Measurements from ENCODE around the gene CNNM4. TPM values are rescaled to one million over a fixed set of nuclear protein-coding genes. Genes with fewer than 3 reads are reported as not detected.

The CNNM4 gene
- polyA plus RNA-seq, 1 of the 3 experiments (the other 2 are of a cell fraction), result 5.5 TPM

DNA sequence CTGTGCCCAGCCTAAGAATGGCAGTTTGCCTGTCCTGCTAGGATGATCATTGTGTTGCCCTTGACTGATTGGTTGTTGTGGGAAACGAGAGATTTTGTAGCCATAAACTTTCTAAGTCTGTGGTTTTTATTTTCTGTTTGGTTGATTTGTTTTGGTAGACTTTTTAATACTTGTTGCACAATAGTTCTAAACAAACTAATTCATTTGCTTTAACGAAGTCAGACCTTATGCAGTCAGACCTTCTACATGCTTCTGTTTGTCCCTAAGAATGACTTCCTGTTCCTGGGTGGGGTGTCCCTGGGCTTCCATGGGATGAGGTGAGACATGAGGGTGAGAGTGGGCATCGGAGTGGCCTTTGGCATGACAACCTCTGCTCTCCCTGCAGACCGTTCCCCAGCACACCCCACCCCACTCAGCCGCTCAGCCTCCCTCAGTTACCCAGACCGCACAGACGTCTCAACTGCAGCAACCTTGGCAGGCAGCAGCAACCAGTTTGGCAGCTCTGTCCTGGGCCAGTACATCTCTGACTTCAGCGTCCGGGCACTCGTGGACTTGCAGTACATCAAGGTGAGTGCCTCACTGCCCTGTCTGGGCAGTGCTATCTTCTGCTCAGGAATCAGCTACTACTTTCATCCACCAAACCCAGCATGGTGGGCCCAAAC lies 47.6 kb downstream of the CNNM4 start:
- no peaks in the 10 kb centered on the region for H4K20me1 ChIP-seq (ENCODE audit: insufficient read depth)
- H3K4me3 ChIP-seq (ENCODE audit: low read depth in 2 of 2, low read length in 1 of 2), result no peak overlapping the region
- WGBS (ENCODE audit: low lambda C conversion rate), result 91% methylated on average over 10 of the region's 10 CpGs
- TF ChIP-seq FOSL2 (IDR thresholded peaks at IDR 0.05; ENCODE audit: borderline replicate concordance, low read depth), result no peak
- TF ChIP-seq, protein P1, sequence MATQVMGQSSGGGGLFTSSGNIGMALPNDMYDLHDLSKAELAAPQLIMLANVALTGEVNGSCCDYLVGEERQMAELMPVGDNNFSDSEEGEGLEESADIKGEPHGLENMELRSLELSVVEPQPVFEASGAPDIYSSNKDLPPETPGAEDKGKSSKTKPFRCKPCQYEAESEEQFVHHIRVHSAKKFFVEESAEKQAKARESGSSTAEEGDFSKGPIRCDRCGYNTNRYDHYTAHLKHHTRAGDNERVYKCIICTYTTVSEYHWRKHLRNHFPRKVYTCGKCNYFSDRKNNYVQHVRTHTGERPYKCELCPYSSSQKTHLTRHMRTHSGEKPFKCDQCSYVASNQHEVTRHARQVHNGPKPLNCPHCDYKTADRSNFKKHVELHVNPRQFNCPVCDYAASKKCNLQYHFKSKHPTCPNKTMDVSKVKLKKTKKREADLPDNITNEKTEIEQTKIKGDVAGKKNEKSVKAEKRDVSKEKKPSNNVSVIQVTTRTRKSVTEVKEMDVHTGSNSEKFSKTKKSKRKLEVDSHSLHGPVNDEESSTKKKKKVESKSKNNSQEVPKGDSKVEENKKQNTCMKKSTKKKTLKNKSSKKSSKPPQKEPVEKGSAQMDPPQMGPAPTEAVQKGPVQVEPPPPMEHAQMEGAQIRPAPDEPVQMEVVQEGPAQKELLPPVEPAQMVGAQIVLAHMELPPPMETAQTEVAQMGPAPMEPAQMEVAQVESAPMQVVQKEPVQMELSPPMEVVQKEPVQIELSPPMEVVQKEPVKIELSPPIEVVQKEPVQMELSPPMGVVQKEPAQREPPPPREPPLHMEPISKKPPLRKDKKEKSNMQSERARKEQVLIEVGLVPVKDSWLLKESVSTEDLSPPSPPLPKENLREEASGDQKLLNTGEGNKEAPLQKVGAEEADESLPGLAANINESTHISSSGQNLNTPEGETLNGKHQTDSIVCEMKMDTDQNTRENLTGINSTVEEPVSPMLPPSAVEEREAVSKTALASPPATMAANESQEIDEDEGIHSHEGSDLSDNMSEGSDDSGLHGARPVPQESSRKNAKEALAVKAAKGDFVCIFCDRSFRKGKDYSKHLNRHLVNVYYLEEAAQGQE (IDR thresholded peaks at IDR 0.05; ENCODE audit: low read depth, low read length), result no peak
- TF ChIP-seq YY1 (IDR thresholded peaks at IDR 0.05; ENCODE audit: low read depth), result no peak
- TF ChIP-seq, protein P2, sequence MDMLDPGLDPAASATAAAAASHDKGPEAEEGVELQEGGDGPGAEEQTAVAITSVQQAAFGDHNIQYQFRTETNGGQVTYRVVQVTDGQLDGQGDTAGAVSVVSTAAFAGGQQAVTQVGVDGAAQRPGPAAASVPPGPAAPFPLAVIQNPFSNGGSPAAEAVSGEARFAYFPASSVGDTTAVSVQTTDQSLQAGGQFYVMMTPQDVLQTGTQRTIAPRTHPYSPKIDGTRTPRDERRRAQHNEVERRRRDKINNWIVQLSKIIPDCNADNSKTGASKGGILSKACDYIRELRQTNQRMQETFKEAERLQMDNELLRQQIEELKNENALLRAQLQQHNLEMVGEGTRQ (IDR thresholded peaks at IDR 0.05; ENCODE audit: borderline replicate concordance, low read depth, low read length), result no peak
- TF ChIP-seq GATA2 (CRISPR knock-in tag; IDR thresholded peaks at IDR 0.05), result no peak
- TF ChIP-seq SMC3 (IDR thresholded peaks at IDR 0.05; ENCODE audit: low read depth, low read length), result no peak
- TF ChIP-seq CHD2 (IDR thresholded peaks at IDR 0.05; ENCODE audit: low read length, partially characterized antibody), result no peak
- TF ChIP-seq TEAD4 (IDR thresholded peaks at IDR 0.05; ENCODE audit: borderline replicate concordance, insufficient read depth), result no peak
- TF ChIP-seq ELF1 (IDR thresholded peaks at IDR 0.05), result no peak
- no peak for TF ChIP-seq MAX (IDR thresholded peaks at IDR 0.05; ENCODE audit: low read depth)
- TF ChIP-seq IRF3 (IDR thresholded peaks at IDR 0.05; ENCODE audit: low read depth, low read length), result no peak
- no peak overlapping the region for H2AFZ ChIP-seq (ENCODE audit: low read depth)
- peaks cover 0 to 11% of the 10 kb centered on the region in 2 experiments; a peak in 1 of 4 replicates for H3K4me1 ChIP-seq (ENCODE audit: control insufficient read depth in 1 of 2, insufficient read depth in 2 of 2, low read depth in 1 of 2, low read length in 1 of 2)
- H3K9me3 ChIP-seq, result no peaks in the 10 kb centered on the region
- no peak for DNase-seq
- ChIA-PET CTCF (no interaction called here), POLR2A (no interaction called here)
- H3F3A ChIP-seq (replicated peaks; ENCODE audit: insufficient read depth), result no peaks in the 10 kb centered on the region
- H3K27me3 ChIP-seq (ENCODE audit: insufficient read depth), result no peaks in the 10 kb centered on the region
- no peak overlapping the region for H3K4me2 ChIP-seq
- peaks cover 0 to 2% of the 10 kb centered on the region in 2 experiments for H3K36me3 ChIP-seq (replicated peaks in 1 of 2; ENCODE audit: control insufficient read depth in 1 of 2, insufficient read depth in 2 of 2, low read length in 1 of 2)
- no peak overlapping the region for H3K9ac ChIP-seq
- H3K79me2 ChIP-seq (ENCODE audit: insufficient read depth), result no peaks in the 10 kb centered on the region
- H3K27ac ChIP-seq (ENCODE audit: low read depth in 2 of 2, low read length in 1 of 2), result no peak overlapping the region
- no peaks in the 10 kb centered on the region for H3K9me2 ChIP-seq
